NCI-H2196 treated with DMSO at 0.1 percent for 48 hours (cell line): ENCODE measurements around the gene EWSR1.

ENCODE experiments used
- DNase-seq: peaks from one replicate; lab custom pipeline; 2025; ENCODE audit not compliant: unreplicated experiment; lab: John Stamatoyannopoulos, UW

Gene EWSR1

GRCh38 chr22:29302681-29303465 lies 34.8 kb downstream of the EWSR1 start:
- DNase-seq: no peak

GRCh38 chr22:29305836-29306174 lies 37.7 kb downstream of the EWSR1 start:
- no peak for DNase-seq

GRCh38 chr22:29306175-29306834 lies 38.2 kb downstream of the EWSR1 start, which contains the start of gene GAS2L1:
GAS2L1 (plus strand) TSS chr22:29306650; CDS start chr22:29308106, 1,456 bp downstream.
- DNase-seq: peak; percentile 19

- no peak for DNase-seq
These were observed 38.9 kb downstream of the EWSR1 start for GRCh38 chr22:29306835-29307595.

- no peak for DNase-seq
These were observed 39.6 kb downstream of the EWSR1 start for GRCh38 chr22:29307596-29308147.

- no peak for DNase-seq
These were observed 40.2 kb downstream of the EWSR1 start for GRCh38 chr22:29308148-29308790.

- no peak for DNase-seq
These were observed 40.8 kb downstream of the EWSR1 start for GRCh38 chr22:29308791-29309262.

- DNase-seq: no peak
These were observed 41.4 kb downstream of the EWSR1 start for GRCh38 chr22:29309332-29310064.

- no peak for DNase-seq
These were observed 42.2 kb downstream of the EWSR1 start for GRCh38 chr22:29310065-29310862.

GRCh38 chr22:29310863-29311339 lies 42.8 kb downstream of the EWSR1 start:
- DNase-seq: peak; percentile 43

- no peak for DNase-seq
These were observed 43.6 kb downstream of the EWSR1 start for GRCh38 chr22:29311464-29312217.

GRCh38 chr22:29312218-29313125 lies 44.4 kb downstream of the EWSR1 start:
- DNase-seq: no peak

- no peak for DNase-seq
These were observed 45.1 kb downstream of the EWSR1 start for GRCh38 chr22:29313126-29313575.

GRCh38 chr22:29313576-29314466 lies 45.8 kb downstream of the EWSR1 start:
- DNase-seq: no peak

- no peak for DNase-seq
These were observed 46.6 kb downstream of the EWSR1 start for GRCh38 chr22:29314537-29315285.
